ENCODE measurements around the gene COL9A3.

COL9A3 gene

GRCh38 chr20:62856931-62857619 lies 40.2 kb downstream of the COL9A3 start:
- Histone ChIP-seq H3K4me3 (ENCODE audit: insufficient read depth, low read length, poor library complexity, severe bottlenecking) (no peak overlapping the region), H3K9me3 (ENCODE audit: insufficient read depth, low read length) (no peaks in the 10 kb centered on the region), H3K79me2 (ENCODE audit: insufficient read depth, low read length) (no peaks in the 10 kb centered on the region), H3K27me3 (ENCODE audit: low read length) (no peaks in the 10 kb centered on the region), H4K20me1 (ENCODE audit: low read depth, low read length) (no peaks in the 10 kb centered on the region), H3K27ac (ENCODE audit: low read depth, low read length) (no peak overlapping the region), H2AFZ (ENCODE audit: low read depth, low read length, severe bottlenecking) (no peak overlapping the region), H3K9ac (ENCODE audit: low read length) (no peak overlapping the region), H3K9me2 (replicated peaks; ENCODE audit: insufficient read depth, low read length) (no peaks in the 10 kb centered on the region), H3F3A (ENCODE audit: insufficient read depth) (peaks cover 4% of the 10 kb centered on the region; the same call in 1 of the 2 replicates), H3K36me3 (ENCODE audit: low read length) (no peaks in the 10 kb centered on the region), H3K4me2 (ENCODE audit: low read depth, low read length, poor library complexity, severe bottlenecking) (no peak overlapping the region)
- TF ChIP-seq EZH2phosphoT487 (conservative IDR thresholded peaks at IDR 0.05; ENCODE audit: low read length) (no peak), CTCF (IDR thresholded peaks at IDR 0.05; ENCODE audit: insufficient read depth, low read length, poor library complexity, severe bottlenecking) (no peak)

- H3K9me3 ChIP-seq (ENCODE audit: insufficient read depth, low read length): no peaks in the 10 kb centered on the region
- H3K4me3 ChIP-seq (ENCODE audit: insufficient read depth, low read length, poor library complexity, severe bottlenecking): no peak overlapping the region
- H3K27ac ChIP-seq (ENCODE audit: low read depth, low read length): no peak overlapping the region
- no peaks in the 10 kb centered on the region for H3K79me2 ChIP-seq (ENCODE audit: insufficient read depth, low read length)
- H3F3A ChIP-seq (ENCODE audit: insufficient read depth): peaks cover 11% of the 10 kb centered on the region
- no peaks in the 10 kb centered on the region for H3K9me2 ChIP-seq (replicated peaks; ENCODE audit: insufficient read depth, low read length)
- H3K36me3 ChIP-seq (ENCODE audit: low read length): no peaks in the 10 kb centered on the region
- TF ChIP-seq EZH2phosphoT487 (conservative IDR thresholded peaks at IDR 0.05; ENCODE audit: low read length): no peak
- no peak for TF ChIP-seq CTCF (IDR thresholded peaks at IDR 0.05; ENCODE audit: insufficient read depth, low read length, poor library complexity, severe bottlenecking)
- H3K4me2 ChIP-seq (ENCODE audit: low read depth, low read length, poor library complexity, severe bottlenecking): no peak overlapping the region
- no peaks in the 10 kb centered on the region for H3K27me3 ChIP-seq (ENCODE audit: low read length)
- no peak overlapping the region for H3K9ac ChIP-seq (ENCODE audit: low read length)
- H4K20me1 ChIP-seq (ENCODE audit: low read depth, low read length): no peaks in the 10 kb centered on the region
- H2AFZ ChIP-seq (ENCODE audit: low read depth, low read length, severe bottlenecking): no peak overlapping the region
Observed at GRCh38 chr20:62858058-62858830, 41.4 kb downstream of the COL9A3 start.

- H3K36me3 ChIP-seq (ENCODE audit: low read length): no peaks in the 10 kb centered on the region
- H3K9ac ChIP-seq (ENCODE audit: low read length): no peak overlapping the region
- H4K20me1 ChIP-seq (ENCODE audit: low read depth, low read length): no peaks in the 10 kb centered on the region
- H3K9me3 ChIP-seq (ENCODE audit: insufficient read depth, low read length): no peaks in the 10 kb centered on the region
- TF ChIP-seq CTCF (IDR thresholded peaks at IDR 0.05; ENCODE audit: insufficient read depth, low read length, poor library complexity, severe bottlenecking) (no peak), EZH2phosphoT487 (conservative IDR thresholded peaks at IDR 0.05; ENCODE audit: low read length) (no peak)
- no peaks in the 10 kb centered on the region for H3K27me3 ChIP-seq (ENCODE audit: low read length)
- no peak overlapping the region for H2AFZ ChIP-seq (ENCODE audit: low read depth, low read length, severe bottlenecking)
- H3K4me2 ChIP-seq (ENCODE audit: low read depth, low read length, poor library complexity, severe bottlenecking): peak overlapping the region; percentile 4
- peaks cover 11% of the 10 kb centered on the region for H3F3A ChIP-seq (ENCODE audit: insufficient read depth)
- H3K79me2 ChIP-seq (ENCODE audit: insufficient read depth, low read length): no peaks in the 10 kb centered on the region
- no peaks in the 10 kb centered on the region for H3K9me2 ChIP-seq (replicated peaks; ENCODE audit: insufficient read depth, low read length)
- no peak overlapping the region for H3K4me3 ChIP-seq (ENCODE audit: insufficient read depth, low read length, poor library complexity, severe bottlenecking)
- H3K27ac ChIP-seq (ENCODE audit: low read depth, low read length): no peak overlapping the region
Observed at GRCh38 chr20:62859721-62860120, 42.9 kb downstream of the COL9A3 start.

All from SU-DHL-6 (cell line).